ENCODE data around the gene FANCC. TPM values are rescaled to one million over a fixed set of nuclear protein-coding genes. Genes with fewer than 3 reads are reported as not detected.
A peak's percentile ranks its signal among the peaks of the same experiment; 100 is the strongest.

The FANCC gene
- total and polyA plus RNA-seq, 2 of the 13 experiments (the other 11 are each of a cell fraction or from before 2014, with no cell fraction given) = 7.4 to 8.6 TPM

- DNase-seq (ENCODE audit: low spot score) (no peak), ATAC-seq (no peak), FAIRE-seq (no peak)
- no peak overlapping the region for H3K9ac ChIP-seq (ENCODE audit: insufficient read depth, low read depth, low read length)
- in situ Hi-C loops (cut with HindIII; ENCODE audit: extremely low pct_ligation_motif_present, low pct_unique_long_range_greater_than_20kb) (no loop called here), intact Hi-C loops (cut with micrococcal nuclease; ENCODE audit: unreplicated experiment) (no loop called here)
- BruUV-seq (replicated peaks) = TSS peak; percentile 5
- TF ChIP-seq RBAK (CRISPR knock-in tag; IDR thresholded peaks at IDR 0.05) (no peak), ZNF780A (CRISPR knock-in tag; IDR thresholded peaks at IDR 0.05) (no peak), ZNF720 (CRISPR knock-in tag; IDR thresholded peaks at IDR 0.05) (no peak), AGO2 (optimal IDR thresholded peaks at IDR 0.05; ENCODE audit: low read depth, low read length) (peak; percentile 32), SKIL (CRISPR knock-in tag; IDR thresholded peaks at IDR 0.05; ENCODE audit: borderline replicate concordance) (no peak), ZNF619 (CRISPR knock-in tag; IDR thresholded peaks at IDR 0.05) (no peak), ZFP37 (CRISPR knock-in tag; IDR thresholded peaks at IDR 0.05; ENCODE audit: borderline replicate concordance) (no peak), SMARCC2 (IDR thresholded peaks at IDR 0.05) (no peak), RBM22 (optimal IDR thresholded peaks at IDR 0.05; ENCODE audit: low read length) (peak; percentile 78), ZNF33B (CRISPR knock-in tag; IDR thresholded peaks at IDR 0.05) (no peak), ZNF17 (CRISPR knock-in tag; IDR thresholded peaks at IDR 0.05) (no peak), THYN1 (CRISPR knock-in tag; IDR thresholded peaks at IDR 0.05; ENCODE audit: borderline replicate concordance, low read depth) (no peak)
- TF ChIP-seq, protein P1, sequence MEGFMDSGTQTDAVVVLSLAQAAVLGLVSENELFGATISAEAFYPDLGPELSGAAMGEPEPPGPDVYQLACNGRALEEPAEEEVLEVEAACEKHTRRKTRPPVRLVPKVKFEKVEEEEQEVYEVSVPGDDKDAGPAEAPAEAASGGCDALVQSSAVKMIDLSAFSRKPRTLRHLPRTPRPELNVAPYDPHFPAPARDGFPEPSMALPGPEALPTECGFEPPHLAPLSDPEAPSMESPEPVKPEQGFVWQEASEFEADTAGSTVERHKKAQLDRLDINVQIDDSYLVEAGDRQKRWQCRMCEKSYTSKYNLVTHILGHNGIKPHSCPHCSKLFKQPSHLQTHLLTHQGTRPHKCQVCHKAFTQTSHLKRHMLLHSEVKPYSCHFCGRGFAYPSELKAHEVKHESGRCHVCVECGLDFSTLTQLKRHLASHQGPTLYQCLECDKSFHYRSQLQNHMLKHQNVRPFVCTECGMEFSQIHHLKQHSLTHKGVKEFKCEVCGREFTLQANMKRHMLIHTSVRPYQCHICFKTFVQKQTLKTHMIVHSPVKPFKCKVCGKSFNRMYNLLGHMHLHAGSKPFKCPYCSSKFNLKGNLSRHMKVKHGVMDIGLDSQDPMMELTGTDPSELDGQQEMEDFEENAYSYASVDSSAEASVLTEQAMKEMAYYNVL (CRISPR knock-in tag; IDR thresholded peaks at IDR 0.05; ENCODE audit: borderline replicate concordance) = no peak
- TF ChIP-seq, protein P2, sequence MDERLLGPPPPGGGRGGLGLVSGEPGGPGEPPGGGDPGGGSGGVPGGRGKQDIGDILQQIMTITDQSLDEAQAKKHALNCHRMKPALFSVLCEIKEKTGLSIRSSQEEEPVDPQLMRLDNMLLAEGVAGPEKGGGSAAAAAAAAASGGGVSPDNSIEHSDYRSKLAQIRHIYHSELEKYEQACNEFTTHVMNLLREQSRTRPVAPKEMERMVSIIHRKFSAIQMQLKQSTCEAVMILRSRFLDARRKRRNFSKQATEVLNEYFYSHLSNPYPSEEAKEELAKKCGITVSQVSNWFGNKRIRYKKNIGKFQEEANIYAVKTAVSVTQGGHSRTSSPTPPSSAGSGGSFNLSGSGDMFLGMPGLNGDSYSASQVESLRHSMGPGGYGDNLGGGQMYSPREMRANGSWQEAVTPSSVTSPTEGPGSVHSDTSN (CRISPR knock-in tag; IDR thresholded peaks at IDR 0.05) = no peak
- TF ChIP-seq, protein P3, sequence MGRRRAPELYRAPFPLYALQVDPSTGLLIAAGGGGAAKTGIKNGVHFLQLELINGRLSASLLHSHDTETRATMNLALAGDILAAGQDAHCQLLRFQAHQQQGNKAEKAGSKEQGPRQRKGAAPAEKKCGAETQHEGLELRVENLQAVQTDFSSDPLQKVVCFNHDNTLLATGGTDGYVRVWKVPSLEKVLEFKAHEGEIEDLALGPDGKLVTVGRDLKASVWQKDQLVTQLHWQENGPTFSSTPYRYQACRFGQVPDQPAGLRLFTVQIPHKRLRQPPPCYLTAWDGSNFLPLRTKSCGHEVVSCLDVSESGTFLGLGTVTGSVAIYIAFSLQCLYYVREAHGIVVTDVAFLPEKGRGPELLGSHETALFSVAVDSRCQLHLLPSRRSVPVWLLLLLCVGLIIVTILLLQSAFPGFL (CRISPR knock-in tag; IDR thresholded peaks at IDR 0.05) = no peak
- TF ChIP-seq, protein P4, sequence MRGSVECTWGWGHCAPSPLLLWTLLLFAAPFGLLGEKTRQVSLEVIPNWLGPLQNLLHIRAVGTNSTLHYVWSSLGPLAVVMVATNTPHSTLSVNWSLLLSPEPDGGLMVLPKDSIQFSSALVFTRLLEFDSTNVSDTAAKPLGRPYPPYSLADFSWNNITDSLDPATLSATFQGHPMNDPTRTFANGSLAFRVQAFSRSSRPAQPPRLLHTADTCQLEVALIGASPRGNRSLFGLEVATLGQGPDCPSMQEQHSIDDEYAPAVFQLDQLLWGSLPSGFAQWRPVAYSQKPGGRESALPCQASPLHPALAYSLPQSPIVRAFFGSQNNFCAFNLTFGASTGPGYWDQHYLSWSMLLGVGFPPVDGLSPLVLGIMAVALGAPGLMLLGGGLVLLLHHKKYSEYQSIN (CRISPR knock-in tag; IDR thresholded peaks at IDR 0.05; ENCODE audit: borderline replicate concordance) = no peak
- H4K20me1 ChIP-seq (ENCODE audit: insufficient read depth, low read length) = peaks cover 44% of the 10 kb centered on the region
- peaks cover 2% of the 10 kb centered on the region for H3K4me1 ChIP-seq (ENCODE audit: insufficient read depth, low read length)
- H3K9me3 ChIP-seq (ENCODE audit: low read length) = no peaks in the 10 kb centered on the region
- H3K4me3 ChIP-seq (replicated peaks in 1 of 3; ENCODE audit: insufficient read depth in 1 of 3, low read depth in 2 of 3, low read length in 3 of 3) = no peak overlapping the region
- H2AFZ ChIP-seq (ENCODE audit: low read length) = no peak overlapping the region
- peaks cover 51 to 94% of the 10 kb centered on the region in 2 experiments for H3K36me3 ChIP-seq (replicated peaks in 1 of 2; ENCODE audit: control insufficient read depth in 1 of 2, insufficient read depth in 2 of 2, low read length in 2 of 2)
- no peak overlapping the region for H3K4me2 ChIP-seq (ENCODE audit: low read depth, low read length)
- POLR2A ChIA-PET = no interaction called here
- peaks cover 23% of the 10 kb centered on the region for H3K79me2 ChIP-seq (ENCODE audit: insufficient read depth, low read length)
- 99% methylated on average over 16 of the region's 19 CpGs for WGBS (ENCODE audit: low lambda C conversion rate)
- no peak overlapping the region for H3K27ac ChIP-seq (ENCODE audit: extremely low read length, insufficient read depth, low read length)
- CTCF ChIA-PET (ENCODE audit: low intra/inter-chr PET ratio, low total read pairs) = no interaction called here
- no peaks in the 10 kb centered on the region; a peak in 1 of 5 replicates for H3K27me3 ChIP-seq (ENCODE audit: control insufficient read depth in 1 of 2, insufficient read depth in 2 of 2, low read length in 2 of 2)
These were observed 235.5 kb downstream of the FANCC start for GRCh38 chr9:95081998-95082397.
